Natural killer cell (primary cell): Measurements from ENCODE around the gene PLBD2. TPM values are rescaled to one million over a fixed set of nuclear protein-coding genes. Genes with fewer than 3 reads are reported as not detected.

ENCODE experiments used
- ATAC-seq, 3 donors: fragments of 150-1000 bp in 2 of 3; fragments of 200-7000 bp in 1 of 3; cut with Tn5 transposase; 1 replicate in 1 of 3; 2 replicates in 2 of 3; pipeline ENCODE4 v1.10.0; 2021; ENCODE audit warnings: mild to moderate bottlenecking in 2 of 3, moderate library complexity in 2 of 3
- DNase-seq, 2 donors: peaks; one replicate each; pipeline versions ENCODE4 v3.0.0 to v3.0.0-alpha.2; 2013 to 2021; ENCODE audit warnings: mixed read lengths in 1 of 2
- H3K27ac ChIP-seq: one replicate; pipeline ENCODE4 v1.5.1; 2013; ENCODE audit warnings: mild to moderate bottlenecking, low read length
- H3K27me3 ChIP-seq: one replicate; pipeline ENCODE4 v1.6.1; 2013; ENCODE audit warnings: low read length; ENCODE audit not compliant: control insufficient read depth, insufficient read depth
- H3K36me3 ChIP-seq: one replicate; pipeline ENCODE4 v1.6.1; 2013; ENCODE audit warnings: low read length; ENCODE audit not compliant: control insufficient read depth, insufficient read depth
- H3K4me1 ChIP-seq: one replicate; pipeline ENCODE4 v1.6.1; 2013; ENCODE audit warnings: low read length; ENCODE audit not compliant: control insufficient read depth, insufficient read depth
- H3K4me3 ChIP-seq: one replicate; pipeline ENCODE4 v1.5.1; 2013; ENCODE audit warnings: low read length
- H3K9me3 ChIP-seq: one replicate; pipeline ENCODE4 v1.6.1; 2013; ENCODE audit warnings: low read length; ENCODE audit not compliant: control insufficient read depth, insufficient read depth
- H3K27ac Mint-ChIP-seq, 2 donors: one replicate each; pipeline ENCODE4 v1.8.0; 2022; ENCODE audit warnings: mild to moderate bottlenecking in 2 of 2, mixed read lengths in 2 of 2, moderate library complexity in 1 of 2
- H3K27me3 Mint-ChIP-seq, 2 donors: one replicate each; pipeline ENCODE4 v1.8.0; 2022; ENCODE audit warnings: low read depth in 2 of 2, mixed read lengths in 2 of 2
- H3K36me3 Mint-ChIP-seq: one replicate; pipeline ENCODE4 v1.8.0; 2022; ENCODE audit warnings: mixed read lengths
- H3K4me1 Mint-ChIP-seq, 2 donors: one replicate each; pipeline ENCODE4 v1.8.0; 2022; ENCODE audit warnings: mixed read lengths in 2 of 2
- H3K4me3 Mint-ChIP-seq: one replicate; pipeline ENCODE4 v1.8.0; 2022; ENCODE audit warnings: mild to moderate bottlenecking, moderate library complexity, mixed read lengths
- H3K9me3 Mint-ChIP-seq, 2 donors: one replicate each; pipeline ENCODE4 v1.8.0; 2022; ENCODE audit warnings: mixed read lengths in 2 of 2
- WGBS: methylation state at CpG from one replicate; pipeline ENCODE4 v1.1.7; 2013; ENCODE audit warnings: missing lambda C conversion rate; ENCODE audit not compliant: insufficient coverage; 5-methylcytosine and 5-hydroxymethylcytosine counted together
- intact Hi-C: fragments of 100-400 bp; cut with micrococcal nuclease; formaldehyde crosslinking; loops from one replicate; pipeline ENCODE4 v1.14.2; 2022
- total RNA-seq, 4 donors: library from RNA; stranded (reverse); fragments of 120-200 nt in 1 of 4; gene quantifications; one replicate each; pipeline versions ENCODE4 v1.2.3 to v1.2.4, GENCODE V29; 2013 to 2022
- TF ChIP-seq, protein P1 (sequence below): fragments of 200-600 bp; IDR thresholded peaks from one replicate; pipeline ENCODE4 v1.8.0; 2022; ENCODE audit warnings: antibody characterized with exemption

Gene PLBD2
- total RNA-seq, 3 donors from 2014 or later (not counting 1 experiment from before 2014, with no cell fraction given): 15.5 to 18.1 (median 16.3) TPM

DNA sequence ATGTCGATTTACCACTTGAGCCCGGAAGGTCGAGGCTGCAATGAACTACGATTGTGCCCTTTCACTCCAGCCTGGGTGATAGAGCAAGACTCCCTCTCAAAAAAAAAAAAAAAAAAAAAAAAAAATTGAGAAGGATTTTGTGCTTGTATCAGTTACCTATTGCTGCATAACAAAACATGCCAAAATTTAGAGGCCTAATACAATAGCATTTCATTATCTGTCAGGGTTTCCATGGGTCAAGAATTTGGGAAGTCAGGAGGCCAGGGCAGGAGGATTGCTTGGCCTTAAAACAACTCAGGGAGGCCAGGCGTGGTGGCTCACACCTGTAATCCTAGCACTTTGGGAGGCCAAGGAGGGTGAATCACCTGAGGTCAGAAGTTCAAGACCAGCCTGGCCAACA, 18.8 kb upstream of the PLBD2 start:
- Mint-ChIP-seq H3K27ac (no peak overlapping the region), H3K4me1 (peaks cover 2 to 11% of the 10 kb centered on the region in 2 donors), H3K9me3 (no peaks in the 10 kb centered on the region), H3K4me3 (no peak overlapping the region), H3K27me3 (peaks cover 0 to 2% of the 10 kb centered on the region in 2 donors), H3K36me3 (no peaks in the 10 kb centered on the region)
- peaks cover 11% of the 10 kb centered on the region for H3K4me1 ChIP-seq
- H3K9me3 ChIP-seq: no peaks in the 10 kb centered on the region
- TF ChIP-seq, protein P1, sequence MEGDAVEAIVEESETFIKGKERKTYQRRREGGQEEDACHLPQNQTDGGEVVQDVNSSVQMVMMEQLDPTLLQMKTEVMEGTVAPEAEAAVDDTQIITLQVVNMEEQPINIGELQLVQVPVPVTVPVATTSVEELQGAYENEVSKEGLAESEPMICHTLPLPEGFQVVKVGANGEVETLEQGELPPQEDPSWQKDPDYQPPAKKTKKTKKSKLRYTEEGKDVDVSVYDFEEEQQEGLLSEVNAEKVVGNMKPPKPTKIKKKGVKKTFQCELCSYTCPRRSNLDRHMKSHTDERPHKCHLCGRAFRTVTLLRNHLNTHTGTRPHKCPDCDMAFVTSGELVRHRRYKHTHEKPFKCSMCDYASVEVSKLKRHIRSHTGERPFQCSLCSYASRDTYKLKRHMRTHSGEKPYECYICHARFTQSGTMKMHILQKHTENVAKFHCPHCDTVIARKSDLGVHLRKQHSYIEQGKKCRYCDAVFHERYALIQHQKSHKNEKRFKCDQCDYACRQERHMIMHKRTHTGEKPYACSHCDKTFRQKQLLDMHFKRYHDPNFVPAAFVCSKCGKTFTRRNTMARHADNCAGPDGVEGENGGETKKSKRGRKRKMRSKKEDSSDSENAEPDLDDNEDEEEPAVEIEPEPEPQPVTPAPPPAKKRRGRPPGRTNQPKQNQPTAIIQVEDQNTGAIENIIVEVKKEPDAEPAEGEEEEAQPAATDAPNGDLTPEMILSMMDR: no peak
- no peak for ATAC-seq
- 100% methylated on average over 4 of the region's 5 CpGs for WGBS
- H3K36me3 ChIP-seq: no peaks in the 10 kb centered on the region
- H3K27ac ChIP-seq: no peak overlapping the region
- H3K4me3 ChIP-seq: no peak overlapping the region
- intact Hi-C loops: loop anchor here (10.0 kb wide), 1 partner anchor 145 kb away; no protein-coding TSS in a partner anchor
- no peaks in the 10 kb centered on the region for H3K27me3 ChIP-seq
- DNase-seq: no peak

DNA sequence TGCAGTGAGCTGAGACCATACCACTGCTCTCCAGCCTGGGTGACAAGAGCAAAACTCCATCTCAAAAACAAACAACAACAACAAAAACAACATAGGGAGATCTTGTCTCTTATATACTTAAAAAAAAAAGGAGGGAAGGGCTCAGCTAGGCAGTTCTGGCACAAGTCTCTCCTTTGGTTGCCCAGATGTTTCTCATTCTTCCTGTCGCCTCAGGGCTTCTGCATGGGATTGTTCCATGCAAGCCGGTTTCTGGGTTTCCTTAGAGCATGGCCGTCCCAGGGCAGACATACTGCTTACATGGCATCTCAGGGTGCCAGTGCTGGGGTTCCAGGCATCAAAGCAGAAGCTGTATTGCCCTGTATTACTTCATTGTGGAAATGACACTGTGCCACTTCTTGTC, 18.3 kb upstream of the PLBD2 start:
- peaks cover 0 to 7% of the 10 kb centered on the region in 2 donors for H3K4me1 Mint-ChIP-seq
- Histone ChIP-seq H3K27ac (no peak overlapping the region), H3K27me3 (no peaks in the 10 kb centered on the region), H3K36me3 (no peaks in the 10 kb centered on the region), H3K4me3 (no peak overlapping the region), H3K4me1 (peaks cover 10% of the 10 kb centered on the region), H3K9me3 (no peaks in the 10 kb centered on the region)
- ATAC-seq (no peak), DNase-seq (no peak)
- H3K27ac Mint-ChIP-seq: no peak overlapping the region
- TF ChIP-seq, protein P1: no peak
- WGBS: 97% methylated on average over 3 of the region's 3 CpGs
- H3K4me3 Mint-ChIP-seq: no peak overlapping the region
- H3K36me3 Mint-ChIP-seq: no peaks in the 10 kb centered on the region
- peaks cover 0 to 2% of the 10 kb centered on the region in 2 donors for H3K27me3 Mint-ChIP-seq
- intact Hi-C loops: no loop called here
- H3K9me3 Mint-ChIP-seq: no peaks in the 10 kb centered on the region

DNA sequence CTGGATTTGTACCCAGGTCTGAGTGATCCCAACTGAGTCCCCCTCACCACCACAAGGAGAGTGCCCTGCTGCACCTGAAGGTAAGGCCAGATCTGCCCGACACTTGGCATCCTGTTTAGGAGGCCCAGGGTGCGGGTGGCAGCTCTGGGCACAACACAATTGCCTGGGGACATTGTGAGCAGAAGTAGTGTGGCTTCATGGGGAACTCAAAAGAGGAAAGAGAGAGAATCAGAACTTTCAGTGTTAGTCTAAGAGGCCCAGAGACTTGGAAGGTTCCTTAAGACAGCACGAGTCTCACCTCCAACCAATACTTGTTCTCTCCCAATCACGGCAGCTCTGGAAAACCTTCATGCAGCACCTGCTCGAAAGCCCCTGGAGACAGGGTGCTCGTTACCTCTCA, 16.9 kb upstream of the PLBD2 start:
- ATAC-seq: no peak
- Histone ChIP-seq H3K4me1 (peaks cover 3% of the 10 kb centered on the region), H3K9me3 (no peaks in the 10 kb centered on the region), H3K27me3 (no peaks in the 10 kb centered on the region), H3K36me3 (no peaks in the 10 kb centered on the region), H3K27ac (no peak overlapping the region), H3K4me3 (no peak overlapping the region)
- no peak for DNase-seq
- H3K36me3 Mint-ChIP-seq: no peaks in the 10 kb centered on the region
- H3K4me1 Mint-ChIP-seq: peaks cover 0 to 4% of the 10 kb centered on the region in 2 donors
- H3K4me3 Mint-ChIP-seq: no peak overlapping the region
- no peak overlapping the region for H3K27ac Mint-ChIP-seq
- 81% methylated on average over 6 of the region's 6 CpGs for WGBS
- no peaks in the 10 kb centered on the region for H3K9me3 Mint-ChIP-seq
- TF ChIP-seq, protein P1: no peak
- H3K27me3 Mint-ChIP-seq: peaks cover 0 to 2% of the 10 kb centered on the region in 2 donors
- intact Hi-C loops: no loop called here

DNA sequence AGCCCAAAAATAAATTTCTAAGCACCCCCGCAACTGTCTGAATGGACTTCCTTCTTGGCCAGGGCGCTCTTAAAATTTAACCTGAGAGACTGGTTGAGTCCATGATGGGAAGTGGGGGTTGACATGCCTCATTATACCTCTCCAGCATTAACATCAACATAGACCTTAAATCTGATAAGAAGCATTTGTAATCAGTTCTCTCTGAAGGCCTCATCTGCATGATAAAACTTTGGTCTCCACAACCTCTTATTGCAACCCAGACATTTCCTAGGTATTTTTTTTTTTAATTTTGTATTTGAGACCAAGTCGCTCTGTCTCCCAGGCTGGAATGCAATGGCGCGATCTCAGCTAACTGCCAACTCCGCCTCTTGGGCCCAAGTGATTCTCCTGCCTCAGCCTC, 13.1 kb upstream of the PLBD2 start:
- 98% methylated on average over 4 of the region's 6 CpGs for WGBS
- H3K4me1 Mint-ChIP-seq: peaks cover 0 to under 1% of the 10 kb centered on the region in 2 donors
- H3K27me3 Mint-ChIP-seq: peaks cover 7 to 9% of the 10 kb centered on the region in 2 donors
- no peak overlapping the region for H3K27ac ChIP-seq
- DNase-seq: no peak
- no peak overlapping the region for H3K4me3 Mint-ChIP-seq
- H3K9me3 ChIP-seq: no peaks in the 10 kb centered on the region
- H3K4me1 ChIP-seq: peaks cover 3% of the 10 kb centered on the region
- no peak for ATAC-seq
- no peaks in the 10 kb centered on the region for H3K27me3 ChIP-seq
- TF ChIP-seq, protein P1: no peak
- intact Hi-C loops: no loop called here
- H3K36me3 ChIP-seq: no peaks in the 10 kb centered on the region
- H3K27ac Mint-ChIP-seq: no peak overlapping the region
- H3K4me3 ChIP-seq: no peak overlapping the region
- H3K36me3 Mint-ChIP-seq: no peaks in the 10 kb centered on the region
- H3K9me3 Mint-ChIP-seq: no peaks in the 10 kb centered on the region
